HepG2 (cell line): Measurements from ENCODE around the gene RELL1.

Experiments
- EP300 ChIP-seq, 3 experiments: sonication (generic) in 1 of 3; formaldehyde crosslinking in 1 of 3; IDR thresholded peaks; 2 replicates each; pipeline versions ENCODE4 v1.5.1 to v1.6.1; 2011 to 2020; ENCODE audit warnings: low read depth in 2 of 3, low read length in 2 of 3, borderline replicate concordance in 1 of 3, improper control_type of control experiment in 1 of 3, mild to moderate bottlenecking in 1 of 3, missing genetic modification reagents in 1 of 3, moderate library complexity in 1 of 3
- HOMEZ ChIP-seq: IDR thresholded peaks from 2 replicates; pipeline ENCODE4 v1.6.1; 2016; ENCODE audit warnings: low read depth
- KDM1A ChIP-seq: IDR thresholded peaks from 2 replicates; pipeline ENCODE4 v1.6.1; 2016; ENCODE audit warnings: missing compliant biosample characterization
- NCOA1 ChIP-seq: sonication (generic); formaldehyde crosslinking; IDR thresholded peaks from 2 replicates; pipeline ENCODE4 v1.9.0; 2021; ENCODE audit warnings: missing genetic modification reagents
- PAX8 ChIP-seq: sonication (generic); formaldehyde crosslinking; IDR thresholded peaks from 2 replicates; pipeline ENCODE4 v1.8.0; 2022; ENCODE audit warnings: mild to moderate bottlenecking, missing genetic modification reagents, borderline replicate concordance
- RAD21 ChIP-seq: fragments of 450-650 bp; formaldehyde crosslinking; IDR thresholded peaks from 2 replicates; pipeline ENCODE4 v1.5.0; 2020; ENCODE audit warnings: mild to moderate bottlenecking
- RAD51 ChIP-seq: fragments of 450-650 bp; IDR thresholded peaks from 2 replicates; pipeline ENCODE4 v1.6.1; 2016; ENCODE audit warnings: borderline replicate concordance
- RFX5 ChIP-seq: IDR thresholded peaks from 2 replicates; pipeline ENCODE4 v1.6.1; 2011; ENCODE audit warnings: low read depth, low read length, improper control_type of control experiment
- TCF7 ChIP-seq: sonication (generic); IDR thresholded peaks from 2 replicates; pipeline ENCODE4 v1.6.1; 2016; ENCODE audit warnings: antibody characterized with exemption, low read depth
- ZNF234 ChIP-seq: sonication (generic); formaldehyde crosslinking; conservative IDR thresholded peaks from 2 replicates; pipeline ENCODE4 v1.5.1; 2020; ENCODE audit warnings: mild to moderate bottlenecking, missing genetic modification reagents
- ZNF24 ChIP-seq: fragments of 450-650 bp; IDR thresholded peaks from 2 replicates; pipeline ENCODE4 v1.6.1; 2017; ENCODE audit warnings: antibody characterized with exemption, mild to moderate bottlenecking
- TF ChIP-seq, protein P1 (sequence below): sonication (generic); formaldehyde crosslinking; IDR thresholded peaks from 2 replicates; pipeline ENCODE4 v1.5.0; 2020; ENCODE audit warnings: mild to moderate bottlenecking, missing genetic modification reagents, moderate library complexity

DNA sequence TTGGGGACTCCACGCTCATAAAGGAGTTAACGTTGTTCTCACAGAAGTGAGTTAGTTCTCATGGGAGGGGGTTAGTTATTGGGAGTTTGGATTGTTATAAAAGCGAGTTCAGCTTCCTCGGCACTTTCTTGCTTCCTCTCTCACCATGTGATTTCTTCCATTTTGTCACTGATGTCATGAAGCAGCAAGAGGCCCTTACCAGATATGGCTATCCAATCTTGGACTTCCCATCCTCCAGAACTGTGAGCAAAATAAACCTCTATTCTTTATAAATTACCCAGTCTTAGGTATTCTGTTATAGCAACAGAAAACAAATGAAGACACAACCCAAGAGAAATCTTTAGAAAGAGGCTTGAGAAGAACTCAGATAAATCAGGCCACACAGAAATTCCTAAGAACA lies 29.5 kb downstream of the RELL1 start:
- TF ChIP-seq EP300 (IDR thresholded peaks at IDR 0.05; ENCODE audit: low read depth in 2 of 2, low read length in 2 of 2), result no peak
- no peak for TF ChIP-seq EP300 (CRISPR knock-in tag; IDR thresholded peaks at IDR 0.05; ENCODE audit: borderline replicate concordance)
- TF ChIP-seq ZNF24, result no peak
- no peak for TF ChIP-seq RAD21 (CRISPR knock-in tag)
- TF ChIP-seq TCF7, result no peak
- TF ChIP-seq KDM1A (CRISPR knock-in tag), result no peak
- TF ChIP-seq ZNF234 (CRISPR knock-in tag), result no peak
- no peak for TF ChIP-seq RAD51
- TF ChIP-seq RFX5, result no peak
- TF ChIP-seq, protein P1, sequence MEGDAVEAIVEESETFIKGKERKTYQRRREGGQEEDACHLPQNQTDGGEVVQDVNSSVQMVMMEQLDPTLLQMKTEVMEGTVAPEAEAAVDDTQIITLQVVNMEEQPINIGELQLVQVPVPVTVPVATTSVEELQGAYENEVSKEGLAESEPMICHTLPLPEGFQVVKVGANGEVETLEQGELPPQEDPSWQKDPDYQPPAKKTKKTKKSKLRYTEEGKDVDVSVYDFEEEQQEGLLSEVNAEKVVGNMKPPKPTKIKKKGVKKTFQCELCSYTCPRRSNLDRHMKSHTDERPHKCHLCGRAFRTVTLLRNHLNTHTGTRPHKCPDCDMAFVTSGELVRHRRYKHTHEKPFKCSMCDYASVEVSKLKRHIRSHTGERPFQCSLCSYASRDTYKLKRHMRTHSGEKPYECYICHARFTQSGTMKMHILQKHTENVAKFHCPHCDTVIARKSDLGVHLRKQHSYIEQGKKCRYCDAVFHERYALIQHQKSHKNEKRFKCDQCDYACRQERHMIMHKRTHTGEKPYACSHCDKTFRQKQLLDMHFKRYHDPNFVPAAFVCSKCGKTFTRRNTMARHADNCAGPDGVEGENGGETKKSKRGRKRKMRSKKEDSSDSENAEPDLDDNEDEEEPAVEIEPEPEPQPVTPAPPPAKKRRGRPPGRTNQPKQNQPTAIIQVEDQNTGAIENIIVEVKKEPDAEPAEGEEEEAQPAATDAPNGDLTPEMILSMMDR (CRISPR knock-in tag), result no peak
- no peak for TF ChIP-seq NCOA1 (CRISPR knock-in tag)
- no peak for TF ChIP-seq HOMEZ
- no peak for TF ChIP-seq PAX8
